Body of pancreas (tissue), 4 donors: ENCODE data around the gene HOXB1. TPM values are rescaled to one million over a fixed set of nuclear protein-coding genes. Genes with fewer than 3 reads are reported as not detected.
A peak's percentile ranks its signal among the peaks of the same experiment; 100 is the strongest.

Experiments
- ATAC-seq: fragments of 150-250 bp; one replicate; pipeline ENCODE4 v1.9.1; 2016
- DNase-seq, 4 donors: peaks; one replicate each; pipeline ENCODE4 v3.0.0-alpha.2; 2019
- H3K27ac ChIP-seq, 4 donors: fragments of 200-600 bp; sonication (generic); 1 replicate in 3 of 4; 2 replicates in 1 of 4; pipeline versions ENCODE4 v1.5.1 to v1.6.1; 2016 to 2019; ENCODE audit warnings: mild to moderate bottlenecking in 1 of 4, mixed read lengths in 1 of 4, moderate library complexity in 1 of 4
- H3K27me3 ChIP-seq, 2 donors: fragments of 200-600 bp; sonication (generic); one replicate each; pipeline ENCODE4 v1.6.0; 2016; ENCODE audit warnings: mild to moderate bottlenecking in 1 of 2
- H3K36me3 ChIP-seq, 2 donors: fragments of 200-600 bp; sonication (generic); replicated peaks in 1 of 2; 2 replicates each; pipeline ENCODE4 v1.5.1; 2016; ENCODE audit warnings: low read depth in 2 of 2; ENCODE audit not compliant: insufficient read depth in 1 of 2
- H3K4me1 ChIP-seq: fragments of 200-600 bp; sonication (generic); one replicate; pipeline ENCODE4 v1.6.0; 2016
- H3K4me3 ChIP-seq, 2 donors: fragments of 200-600 bp; sonication (generic); 1 replicate in 1 of 2; 2 replicates in 1 of 2; pipeline ENCODE4 v1.5.1; 2016 to 2019
- H3K9me3 ChIP-seq, 3 donors: fragments of 200-600 bp; sonication (generic); 1 replicate in 2 of 3; 2 replicates in 1 of 3; pipeline ENCODE4 v1.5.1; 2016
- POLR2A ChIP-seq, 3 donors: fragments of 450-650 bp; IDR thresholded peaks; one replicate each; pipeline ENCODE4 v1.6.1; 2016; ENCODE audit warnings: antibody characterized with exemption in 3 of 3, mild to moderate bottlenecking in 2 of 3
- WGBS, 2 donors: methylation state at CpG; one replicate each; pipeline ENCODE4 v1.1.5; 2017; 5-methylcytosine and 5-hydroxymethylcytosine counted together
- intact Hi-C: fragments of 100-400 bp; cut with DNase I; formaldehyde crosslinking; loops from one replicate; pipeline ENCODE4 v1.15.1; 2023
- total RNA-seq, 2 donors: library from RNA; depleted of rRNA; stranded (reverse); fragments of >200 nt; gene quantifications; one replicate each; pipeline ENCODE4 v1.1.0, GENCODE V29; 2016
- TF ChIP-seq, protein P1 (sequence below), 7 experiments: fragments of 450-650 bp in 4 of 7; fragments of 200-600 bp in 3 of 7; sonication (generic) in 3 of 7; IDR thresholded peaks; one replicate each; pipeline ENCODE4 v1.5.1; 2016 to 2019; ENCODE audit warnings: antibody characterized with exemption in 7 of 7

The HOXB1 gene
- total RNA-seq, 2 donors from 2014 or later: not detected

DNA sequence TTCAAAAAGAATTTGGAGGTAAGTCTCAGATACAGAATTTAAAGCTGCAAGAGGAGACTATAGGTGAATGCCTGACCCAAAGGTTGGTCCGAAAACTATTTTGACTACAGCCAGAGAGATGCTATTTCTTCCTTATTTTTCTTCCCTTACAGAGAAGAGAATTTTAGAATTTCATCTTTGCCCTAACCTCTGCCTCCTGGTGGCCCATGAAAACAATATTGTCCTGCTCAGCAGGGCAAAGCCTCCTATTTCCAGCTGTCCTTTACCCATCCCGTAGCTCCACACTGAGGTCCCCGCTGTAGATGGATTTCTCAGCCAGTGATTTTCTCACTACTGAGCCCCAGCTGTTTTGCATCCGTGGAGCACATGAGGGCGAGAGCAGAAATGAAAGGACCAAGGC is 24.6 kb downstream of the HOXB1 start:
- Histone ChIP-seq H3K4me3 (no peak overlapping the region), H3K4me1 (no peaks in the 10 kb centered on the region), H3K27ac (no peak overlapping the region), H3K36me3 (no peaks in the 10 kb centered on the region), H3K9me3 (no peaks in the 10 kb centered on the region), H3K27me3 (no peaks in the 10 kb centered on the region)
- TF ChIP-seq, protein P1, sequence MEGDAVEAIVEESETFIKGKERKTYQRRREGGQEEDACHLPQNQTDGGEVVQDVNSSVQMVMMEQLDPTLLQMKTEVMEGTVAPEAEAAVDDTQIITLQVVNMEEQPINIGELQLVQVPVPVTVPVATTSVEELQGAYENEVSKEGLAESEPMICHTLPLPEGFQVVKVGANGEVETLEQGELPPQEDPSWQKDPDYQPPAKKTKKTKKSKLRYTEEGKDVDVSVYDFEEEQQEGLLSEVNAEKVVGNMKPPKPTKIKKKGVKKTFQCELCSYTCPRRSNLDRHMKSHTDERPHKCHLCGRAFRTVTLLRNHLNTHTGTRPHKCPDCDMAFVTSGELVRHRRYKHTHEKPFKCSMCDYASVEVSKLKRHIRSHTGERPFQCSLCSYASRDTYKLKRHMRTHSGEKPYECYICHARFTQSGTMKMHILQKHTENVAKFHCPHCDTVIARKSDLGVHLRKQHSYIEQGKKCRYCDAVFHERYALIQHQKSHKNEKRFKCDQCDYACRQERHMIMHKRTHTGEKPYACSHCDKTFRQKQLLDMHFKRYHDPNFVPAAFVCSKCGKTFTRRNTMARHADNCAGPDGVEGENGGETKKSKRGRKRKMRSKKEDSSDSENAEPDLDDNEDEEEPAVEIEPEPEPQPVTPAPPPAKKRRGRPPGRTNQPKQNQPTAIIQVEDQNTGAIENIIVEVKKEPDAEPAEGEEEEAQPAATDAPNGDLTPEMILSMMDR (IDR thresholded peaks at IDR 0.05): no peak
- no peak for TF ChIP-seq POLR2A (IDR thresholded peaks at IDR 0.05)
- whole genome bisulfite sequencing, 2 donors: 76% methylated on average over 5 of the region's 5 CpGs
- DNase-seq: no peak
- ATAC-seq: no peak
- intact Hi-C loops: no loop called here

DNA sequence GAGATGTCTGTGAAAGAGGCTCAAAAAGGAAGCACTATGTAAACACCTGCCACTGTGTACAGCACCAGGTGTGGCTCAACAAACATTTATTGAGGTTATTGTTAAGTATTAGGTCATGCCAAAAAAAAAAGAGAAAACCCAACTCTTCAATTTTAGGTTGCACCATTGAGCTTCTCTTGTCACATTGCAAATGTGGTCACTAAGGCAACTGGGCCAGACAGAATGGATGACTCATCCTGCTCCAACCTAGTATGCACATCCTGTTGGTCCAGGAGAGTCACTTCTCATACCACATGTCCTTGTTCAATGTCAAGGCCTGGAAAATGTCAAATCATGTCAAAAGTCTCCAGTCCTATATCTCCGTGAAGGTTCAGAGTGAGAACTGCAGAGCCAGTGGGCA is 25.0 kb downstream of the HOXB1 start:
- no peak overlapping the region for H3K27ac ChIP-seq
- H3K27me3 ChIP-seq: no peaks in the 10 kb centered on the region
- H3K9me3 ChIP-seq: no peaks in the 10 kb centered on the region
- ATAC-seq (peak; percentile 58), DNase-seq (peak in 1 of 4 donors; percentile 38)
- 30 to 33% methylated on average over 1 of the region's 1 CpG for WGBS, 2 donors
- no peak for TF ChIP-seq POLR2A (IDR thresholded peaks at IDR 0.05)
- TF ChIP-seq, protein P1 (IDR thresholded peaks at IDR 0.05): no peak
- H3K4me1 ChIP-seq: no peaks in the 10 kb centered on the region
- no peak overlapping the region for H3K4me3 ChIP-seq
- intact Hi-C loops: no loop called here
- H3K36me3 ChIP-seq: no peaks in the 10 kb centered on the region

DNA sequence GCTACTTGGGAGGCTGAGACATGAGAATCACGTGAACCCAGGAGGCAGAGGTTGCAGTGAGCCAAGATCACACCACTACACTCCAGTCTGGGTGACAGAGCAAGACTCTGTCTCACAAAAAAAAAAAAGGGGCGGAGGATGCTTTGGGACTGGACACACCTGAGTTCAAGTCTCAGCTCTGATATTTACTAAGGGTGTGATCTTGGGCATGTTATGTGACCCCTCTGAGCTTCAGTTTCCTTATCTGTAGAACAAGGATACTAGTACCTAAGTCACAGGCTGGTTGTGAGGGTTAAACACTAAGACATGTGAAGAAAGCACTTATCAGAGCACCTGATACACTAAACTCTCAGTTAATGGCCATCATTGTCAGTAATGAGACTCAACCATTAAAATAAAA is 25.9 kb downstream of the HOXB1 start:
- H3K4me1 ChIP-seq: no peaks in the 10 kb centered on the region
- 77 to 79% methylated on average over 2 of the region's 2 CpGs for WGBS, 2 donors
- intact Hi-C loops: no loop called here
- H3K36me3 ChIP-seq: no peaks in the 10 kb centered on the region
- no peaks in the 10 kb centered on the region for H3K27me3 ChIP-seq
- ATAC-seq (no peak), DNase-seq (no peak)
- no peak overlapping the region for H3K27ac ChIP-seq
- H3K4me3 ChIP-seq: no peak overlapping the region
- TF ChIP-seq, protein P1 (IDR thresholded peaks at IDR 0.05): no peak
- no peak for TF ChIP-seq POLR2A (IDR thresholded peaks at IDR 0.05)
- H3K9me3 ChIP-seq: no peaks in the 10 kb centered on the region

DNA sequence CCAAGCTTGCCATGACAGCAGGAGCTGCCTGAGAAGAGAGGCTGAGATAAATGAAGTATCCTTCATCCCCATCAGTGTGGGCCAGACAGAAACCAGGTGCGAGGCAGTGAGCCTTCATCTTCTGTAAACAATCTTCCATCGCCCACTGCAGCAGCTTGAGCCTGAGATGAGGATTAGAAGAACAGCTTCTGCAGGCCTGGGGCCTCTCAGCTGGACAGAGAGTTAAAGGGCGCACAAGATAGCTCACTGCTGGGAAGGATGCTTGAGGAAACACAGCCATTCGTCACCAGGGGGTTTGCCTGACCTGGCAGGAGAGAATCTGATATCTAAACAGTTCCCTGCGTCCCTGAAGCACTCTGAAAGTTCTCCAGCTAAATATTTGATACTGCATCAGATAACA is 27.1 kb downstream of the HOXB1 start:
- no peak for ATAC-seq
- H3K9me3 ChIP-seq: no peaks in the 10 kb centered on the region
- TF ChIP-seq, protein P1 (IDR thresholded peaks at IDR 0.05): no peak
- TF ChIP-seq POLR2A (IDR thresholded peaks at IDR 0.05): no peak
- intact Hi-C loops: no loop called here
- no peak overlapping the region for H3K4me3 ChIP-seq
- H3K4me1 ChIP-seq: no peaks in the 10 kb centered on the region
- 70 to 78% methylated on average over 5 of the region's 5 CpGs for WGBS, 2 donors
- H3K27me3 ChIP-seq: no peaks in the 10 kb centered on the region
- no peak overlapping the region for H3K27ac ChIP-seq
- H3K36me3 ChIP-seq: no peaks in the 10 kb centered on the region
- DNase-seq: no peak

DNA sequence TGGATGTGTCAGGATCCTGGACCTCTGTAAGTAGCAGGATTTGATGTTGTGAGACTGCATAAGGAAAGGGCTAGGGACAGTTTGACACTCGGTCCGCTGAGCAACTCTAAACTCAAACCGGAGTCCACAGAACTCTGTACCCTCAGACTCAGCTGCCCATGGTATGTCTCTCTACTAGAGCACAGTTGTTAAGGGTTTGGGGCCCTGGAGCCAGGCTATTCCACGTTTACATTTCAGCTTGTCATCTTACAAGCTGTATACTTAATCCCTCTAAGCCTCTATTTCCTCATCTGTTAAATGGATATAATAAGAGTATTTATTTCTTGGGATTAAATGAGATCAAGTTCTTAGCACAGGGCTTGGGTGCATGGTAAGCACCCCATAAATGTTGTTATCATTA is 27.9 kb downstream of the HOXB1 start:
- ATAC-seq: no peak
- H3K4me3 ChIP-seq: no peak overlapping the region
- H3K4me1 ChIP-seq: no peaks in the 10 kb centered on the region
- H3K27me3 ChIP-seq: no peaks in the 10 kb centered on the region
- H3K27ac ChIP-seq: no peak overlapping the region
- TF ChIP-seq POLR2A (IDR thresholded peaks at IDR 0.05): no peak
- TF ChIP-seq, protein P1 (IDR thresholded peaks at IDR 0.05): no peak
- H3K9me3 ChIP-seq: no peaks in the 10 kb centered on the region
- DNase-seq: no peak
- intact Hi-C loops: no loop called here
- no peaks in the 10 kb centered on the region for H3K36me3 ChIP-seq
- 68 to 74% methylated on average over 4 of the region's 4 CpGs for WGBS, 2 donors
